HG03135 (cell line): ENCODE results near the gene GK2.

Source experiments
- ATAC-seq: cut with Tn5 transposase; IDR thresholded peaks from one replicate; pipeline ENCODE4 v1.9.1; 2021; ENCODE audit warnings: mild to moderate bottlenecking, moderate library complexity; ENCODE audit not compliant: unreplicated experiment

The GK2 gene

DNA sequence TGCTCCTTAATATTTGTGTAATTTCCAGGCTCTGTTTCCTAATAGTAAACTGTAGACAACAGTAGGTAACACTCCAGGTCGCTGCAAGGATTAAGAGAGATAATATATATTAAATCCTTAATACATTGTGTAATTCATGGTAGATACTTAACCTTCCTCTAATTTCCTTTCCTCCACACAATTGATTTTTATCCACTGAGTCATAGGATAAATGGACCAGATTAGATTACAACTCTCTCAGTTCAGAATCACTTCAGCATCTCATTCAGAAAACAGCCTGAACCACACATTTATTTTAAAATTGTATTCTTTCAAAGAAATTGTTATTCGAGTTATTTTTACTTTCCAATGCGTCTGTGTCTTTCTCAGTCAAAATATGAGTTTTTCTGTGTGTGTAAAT is 17.1 kb downstream of the GK2 start:
- no peak for ATAC-seq

DNA sequence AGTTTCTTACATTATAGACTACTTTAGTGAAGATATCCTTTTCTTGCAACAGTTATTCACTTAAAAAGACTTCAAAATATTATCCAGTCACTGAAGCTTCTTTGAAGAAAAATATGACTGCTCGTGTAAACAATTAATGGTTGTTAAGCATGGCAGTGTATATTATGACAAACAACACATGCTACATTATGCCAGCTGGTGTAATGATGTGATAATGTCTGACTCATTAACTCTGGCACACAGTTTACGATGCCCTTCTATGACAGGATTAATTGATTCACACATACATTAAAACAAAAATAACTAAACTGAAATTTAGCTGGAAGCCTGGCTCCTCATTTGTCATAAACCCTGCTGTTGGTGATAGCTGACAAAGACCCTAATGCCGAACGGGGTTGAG is 22.4 kb downstream of the GK2 start:
- ATAC-seq = no peak

GRCh38 chr4:79381161-79381560 is 26.9 kb downstream of the GK2 start:
- no peak for ATAC-seq

- no peak for ATAC-seq
Measured at GRCh38 chr4:79370026-79370425, 38.0 kb downstream of the GK2 start.

DNA sequence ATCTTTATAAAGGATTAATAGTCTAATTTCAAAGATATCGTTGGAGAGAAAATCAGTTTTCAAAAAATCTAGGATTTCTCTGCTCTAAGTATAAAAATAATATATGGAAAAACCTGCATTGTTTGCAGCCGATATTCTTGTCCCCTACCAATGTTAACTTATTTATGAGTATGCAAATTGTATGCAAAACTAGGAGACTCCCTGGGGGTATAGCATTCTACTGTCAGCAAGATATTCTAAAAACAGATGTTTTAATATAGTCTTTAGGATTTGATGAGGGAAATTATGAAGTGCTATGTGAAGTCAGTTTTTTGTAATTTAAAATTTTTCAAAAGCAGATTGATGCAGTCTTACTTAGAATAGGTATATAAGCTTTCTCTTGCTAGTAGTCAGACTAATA is 40.9 kb downstream of the GK2 start:
- no peak for ATAC-seq

- no peak for ATAC-seq
Measured at GRCh38 chr4:79366422-79366821, 41.6 kb downstream of the GK2 start.

GRCh38 chr4:79364061-79364460 is 44.0 kb downstream of the GK2 start:
- ATAC-seq = no peak

DNA sequence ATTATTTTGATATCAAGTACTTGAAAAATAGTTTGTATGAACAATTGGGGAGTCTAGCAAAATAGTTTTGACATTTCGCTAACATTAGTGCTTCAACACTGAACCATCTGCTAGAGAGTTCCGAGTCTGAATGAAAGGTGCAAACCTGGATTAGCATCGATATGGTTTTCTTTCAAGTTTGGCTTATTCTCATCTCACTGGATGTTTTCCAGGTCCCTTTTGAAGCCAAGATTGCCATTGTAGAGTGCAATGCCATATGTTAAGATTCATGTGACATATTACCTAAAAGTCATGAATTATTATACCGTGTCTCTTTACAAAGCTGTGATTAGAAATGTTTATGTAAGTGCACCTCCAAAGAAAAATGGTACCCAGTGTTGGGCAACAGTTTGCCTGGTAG is 45.4 kb downstream of the GK2 start:
- ATAC-seq = no peak

GRCh38 chr4:79360006-79360405 is 48.0 kb downstream of the GK2 start:
- no peak for ATAC-seq

- ATAC-seq = no peak
Measured at GRCh38 chr4:79358438-79358837, 49.6 kb downstream of the GK2 start.

- no peak for ATAC-seq
Measured at GRCh38 chr4:79357365-79357764, 50.7 kb downstream of the GK2 start.
